Measurements from ENCODE around the gene CPAMD8. TPM values are rescaled to one million over a fixed set of nuclear protein-coding genes. Genes with fewer than 3 reads are reported as not detected.

The CPAMD8 gene
- total RNA-seq, 3 donors from 2014 or later: 2.3 to 5.8 (median 3.1) TPM

DNA sequence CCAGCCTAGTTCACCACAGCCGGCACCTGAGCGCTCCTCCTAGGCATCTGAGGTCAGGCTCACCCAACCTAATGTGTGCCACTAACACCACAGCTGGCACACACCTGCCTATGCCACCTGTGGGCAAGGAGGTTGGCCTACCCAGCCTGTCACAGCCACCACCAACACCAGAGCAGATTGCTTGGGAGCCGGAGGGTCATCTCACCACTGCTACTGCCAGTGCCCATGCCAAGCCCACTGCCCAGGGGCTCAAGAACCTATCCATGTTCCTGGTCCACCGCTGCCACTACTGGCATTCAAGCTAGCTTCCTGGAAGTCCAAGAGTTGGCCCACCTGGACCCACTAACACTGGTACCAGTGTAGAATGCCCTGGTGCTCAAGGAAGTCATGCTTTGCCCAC, 95.3 kb downstream of the CPAMD8 start:
- no peaks in the 10 kb centered on the region for H3K36me3 ChIP-seq (ENCODE audit: low read depth)
- no peaks in the 10 kb centered on the region for H3K4me1 ChIP-seq (ENCODE audit: low read depth)
- TF ChIP-seq, protein P1, sequence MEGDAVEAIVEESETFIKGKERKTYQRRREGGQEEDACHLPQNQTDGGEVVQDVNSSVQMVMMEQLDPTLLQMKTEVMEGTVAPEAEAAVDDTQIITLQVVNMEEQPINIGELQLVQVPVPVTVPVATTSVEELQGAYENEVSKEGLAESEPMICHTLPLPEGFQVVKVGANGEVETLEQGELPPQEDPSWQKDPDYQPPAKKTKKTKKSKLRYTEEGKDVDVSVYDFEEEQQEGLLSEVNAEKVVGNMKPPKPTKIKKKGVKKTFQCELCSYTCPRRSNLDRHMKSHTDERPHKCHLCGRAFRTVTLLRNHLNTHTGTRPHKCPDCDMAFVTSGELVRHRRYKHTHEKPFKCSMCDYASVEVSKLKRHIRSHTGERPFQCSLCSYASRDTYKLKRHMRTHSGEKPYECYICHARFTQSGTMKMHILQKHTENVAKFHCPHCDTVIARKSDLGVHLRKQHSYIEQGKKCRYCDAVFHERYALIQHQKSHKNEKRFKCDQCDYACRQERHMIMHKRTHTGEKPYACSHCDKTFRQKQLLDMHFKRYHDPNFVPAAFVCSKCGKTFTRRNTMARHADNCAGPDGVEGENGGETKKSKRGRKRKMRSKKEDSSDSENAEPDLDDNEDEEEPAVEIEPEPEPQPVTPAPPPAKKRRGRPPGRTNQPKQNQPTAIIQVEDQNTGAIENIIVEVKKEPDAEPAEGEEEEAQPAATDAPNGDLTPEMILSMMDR (IDR thresholded peaks at IDR 0.05): no peak
- peaks cover 10% of the 10 kb centered on the region for H3K9me3 ChIP-seq
- ATAC-seq (no peak), DNase-seq (no peak)
- H3K4me3 ChIP-seq: no peak overlapping the region
- intact Hi-C loops (cut with DNase I, micrococcal nuclease): no loop called here

DNA sequence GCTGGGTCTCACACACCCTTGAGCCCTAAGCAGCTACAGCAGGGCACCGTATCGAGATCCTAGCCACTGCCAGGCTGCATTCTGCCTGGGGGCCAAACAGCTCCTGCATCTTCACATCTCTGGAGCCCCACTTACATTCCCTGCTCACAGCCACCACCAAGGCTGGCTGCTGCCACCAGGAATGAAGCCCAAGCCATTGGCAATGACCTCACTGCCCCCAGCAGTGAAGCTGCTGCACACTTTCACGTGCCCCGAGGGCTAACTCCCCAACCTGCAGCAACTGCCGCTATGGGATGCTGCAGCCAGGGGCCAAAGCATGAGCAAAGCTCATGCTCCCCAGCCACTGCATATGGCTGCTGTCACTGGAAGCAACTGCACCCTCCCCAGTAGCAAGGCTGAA, 95.9 kb downstream of the CPAMD8 start:
- TF ChIP-seq, protein P1 (IDR thresholded peaks at IDR 0.05): no peak
- intact Hi-C loops (cut with DNase I, micrococcal nuclease): no loop called here
- Histone ChIP-seq H3K36me3 (ENCODE audit: low read depth) (no peaks in the 10 kb centered on the region), H3K4me1 (ENCODE audit: low read depth) (no peaks in the 10 kb centered on the region), H3K9me3 (peaks cover 11% of the 10 kb centered on the region), H3K4me3 (no peak overlapping the region)
- no peak for ATAC-seq
- no peak for DNase-seq

GRCh38 chr19:16928916-16929315, 97.7 kb downstream of the CPAMD8 start:
- TF ChIP-seq, protein P1 (IDR thresholded peaks at IDR 0.05): no peak
- peaks cover 10% of the 10 kb centered on the region for H3K9me3 ChIP-seq
- no peaks in the 10 kb centered on the region for H3K36me3 ChIP-seq (ENCODE audit: low read depth)
- DNase-seq (no peak), ATAC-seq (no peak)
- H3K4me3 ChIP-seq: no peak overlapping the region
- intact Hi-C loops (cut with DNase I, micrococcal nuclease): no loop called here
- H3K4me1 ChIP-seq (ENCODE audit: low read depth): no peaks in the 10 kb centered on the region

DNA sequence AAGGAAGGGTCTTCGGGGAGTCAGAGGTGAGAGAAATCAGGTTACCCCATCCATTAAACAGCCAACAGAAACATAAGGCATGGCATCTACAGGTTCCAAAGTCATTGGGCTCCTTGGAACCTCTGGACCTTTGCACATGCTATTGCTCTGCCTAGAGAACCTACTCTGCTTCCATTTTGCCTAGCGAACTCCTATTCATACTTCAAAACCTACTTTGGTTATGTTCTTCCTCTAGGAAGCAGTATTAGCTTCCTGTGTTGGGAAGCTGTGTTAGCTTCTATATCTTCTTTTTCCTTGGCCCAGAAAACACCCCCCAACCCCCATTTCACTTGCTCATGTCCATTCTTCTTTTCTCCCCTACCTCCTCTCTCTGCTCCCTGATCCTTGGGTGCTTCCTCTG, 98.3 kb downstream of the CPAMD8 start:
- Histone ChIP-seq H3K36me3 (ENCODE audit: low read depth) (no peaks in the 10 kb centered on the region), H3K9me3 (peaks cover 10% of the 10 kb centered on the region), H3K4me3 (no peak overlapping the region), H3K4me1 (ENCODE audit: low read depth) (no peaks in the 10 kb centered on the region)
- ATAC-seq (no peak), DNase-seq (no peak)
- intact Hi-C loops (cut with DNase I, micrococcal nuclease): no loop called here
- TF ChIP-seq, protein P1 (IDR thresholded peaks at IDR 0.05): no peak

DNA sequence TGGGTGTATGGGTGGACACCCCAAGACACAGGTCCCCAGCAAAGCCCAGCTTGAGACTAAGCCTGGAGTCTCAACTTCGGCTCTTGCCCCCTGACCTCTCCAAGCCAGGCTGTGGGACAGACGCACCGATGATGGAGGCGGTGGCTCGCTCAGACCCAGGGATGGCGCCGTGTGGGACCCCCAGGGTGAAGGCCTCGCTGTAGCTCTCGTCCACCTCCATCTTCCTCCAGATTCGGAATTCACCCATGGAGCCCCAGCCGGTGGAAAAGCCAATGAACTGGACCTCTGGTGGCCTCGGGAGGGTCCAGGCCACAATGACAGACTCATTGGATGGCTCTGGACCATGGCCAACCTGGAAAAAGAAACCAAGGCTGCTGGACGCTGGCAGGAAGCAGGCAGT, 98.7 kb downstream of the CPAMD8 start:
- ATAC-seq (no peak), DNase-seq (no peak)
- Histone ChIP-seq H3K36me3 (ENCODE audit: low read depth) (no peaks in the 10 kb centered on the region), H3K4me1 (ENCODE audit: low read depth) (no peaks in the 10 kb centered on the region), H3K4me3 (no peak overlapping the region), H3K9me3 (peaks cover 10% of the 10 kb centered on the region)
- intact Hi-C loops (cut with DNase I, micrococcal nuclease): no loop called here
- TF ChIP-seq, protein P1 (IDR thresholded peaks at IDR 0.05): no peak

DNA sequence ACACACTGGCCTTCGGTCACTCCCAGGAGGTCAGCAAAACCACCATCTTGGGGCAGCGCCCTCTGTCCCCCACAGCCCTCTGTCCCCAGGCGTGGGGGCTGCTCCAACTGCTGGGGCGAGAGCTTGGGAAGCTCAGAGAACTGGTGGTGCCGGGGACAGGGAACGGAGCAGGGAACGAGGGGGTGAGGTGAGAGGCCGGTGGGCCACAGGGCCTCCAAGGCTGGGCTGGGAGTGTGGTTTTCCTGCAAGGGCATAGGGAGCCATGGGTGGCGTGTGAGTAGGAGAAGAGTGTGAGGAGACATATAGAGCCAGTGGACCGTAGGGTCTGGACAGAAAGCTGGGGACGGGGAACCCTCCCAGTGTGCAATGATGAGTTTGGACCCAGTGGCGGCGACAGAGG, 103.7 kb downstream of the CPAMD8 start:
- Histone ChIP-seq H3K4me1 (ENCODE audit: low read depth) (no peaks in the 10 kb centered on the region), H3K36me3 (ENCODE audit: low read depth) (no peaks in the 10 kb centered on the region), H3K4me3 (no peak overlapping the region), H3K9me3 (peaks cover 10% of the 10 kb centered on the region)
- ATAC-seq (no peak), DNase-seq (no peak)
- TF ChIP-seq, protein P1 (IDR thresholded peaks at IDR 0.05): no peak
- intact Hi-C loops (cut with DNase I, micrococcal nuclease): no loop called here

Data from mucosa of descending colon (tissue), 3 donors.